HG02571 (cell line): ENCODE data around the gene SLC35A3.
"Not testable (repeated sequence)": the region's sequence is repeated elsewhere in the genome, so short reads cannot be mapped to it uniquely, and the experiment has no call there.

Experiments used
- ATAC-seq: cut with Tn5 transposase; IDR thresholded peaks from one replicate; pipeline ENCODE4 v1.9.1; 2021; ENCODE audit warnings: mild to moderate bottlenecking, moderate library complexity; ENCODE audit not compliant: unreplicated experiment

SLC35A3 gene

DNA sequence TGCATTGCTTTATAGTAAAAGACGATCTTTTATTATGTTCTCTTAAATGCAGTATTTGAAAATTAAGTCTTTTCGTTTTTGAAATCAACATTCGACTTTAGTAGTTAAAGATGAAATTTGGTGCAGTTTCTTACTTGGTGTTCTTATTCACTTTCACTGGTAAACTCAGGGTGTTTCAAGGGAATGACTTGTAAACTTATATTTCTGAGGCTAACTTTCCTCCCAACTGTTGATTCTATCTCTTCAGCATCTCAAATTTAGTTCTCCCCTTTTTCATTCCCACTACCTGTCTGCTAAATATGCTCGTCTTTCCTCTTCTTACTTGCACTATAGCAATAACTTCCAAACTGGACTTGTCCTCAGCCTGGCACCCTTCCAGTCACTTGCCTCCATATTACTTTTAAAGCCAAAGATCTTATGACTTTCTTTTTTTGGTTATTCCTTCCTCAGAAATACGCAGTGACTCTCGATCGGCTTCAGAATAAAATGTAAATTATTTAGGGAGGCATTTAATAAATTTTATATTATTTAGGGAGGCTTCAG lies 988 bp downstream of the SLC35A3 start:
- ATAC-seq: no peak

DNA sequence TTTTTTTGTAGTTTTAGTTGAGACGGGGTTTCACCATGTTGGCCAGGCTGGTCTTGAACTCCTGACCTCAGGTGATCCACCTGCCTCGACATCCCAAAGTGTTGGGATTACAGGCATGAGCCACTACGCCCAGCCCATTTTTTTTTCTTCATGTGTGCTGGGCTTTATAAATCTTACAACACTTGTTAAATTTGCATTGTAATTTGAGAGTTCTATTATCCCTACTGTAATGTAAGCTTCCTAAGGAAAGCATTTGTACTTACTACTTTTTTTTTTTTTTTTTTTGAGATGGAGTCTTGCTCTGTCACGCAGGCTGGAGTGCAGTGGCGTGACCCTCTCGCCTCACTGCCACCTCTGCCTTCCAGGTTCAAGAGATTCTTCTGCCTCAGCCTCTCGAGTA lies 2.3 kb downstream of the SLC35A3 start:
- ATAC-seq: not testable (repeated sequence)

DNA sequence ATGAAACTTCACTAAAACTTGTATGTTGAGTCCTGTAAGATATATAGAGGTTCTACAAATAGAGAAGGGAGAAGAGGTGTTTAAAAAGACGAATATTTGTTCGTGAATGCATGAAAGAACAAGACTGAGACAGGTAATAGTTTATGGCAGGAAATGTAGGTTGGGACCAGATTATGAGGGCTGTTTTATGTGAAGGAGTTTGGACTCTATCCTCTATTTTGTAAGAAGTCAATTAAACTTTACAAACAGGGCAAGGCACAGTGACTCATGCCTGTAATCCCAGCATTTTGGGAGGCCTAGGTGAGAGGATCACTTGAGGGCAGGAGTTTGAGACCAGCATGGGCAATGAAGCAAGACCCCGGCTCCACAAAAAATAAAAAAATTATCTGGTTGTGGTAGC lies 5.7 kb downstream of the SLC35A3 start:
- ATAC-seq: no peak

DNA sequence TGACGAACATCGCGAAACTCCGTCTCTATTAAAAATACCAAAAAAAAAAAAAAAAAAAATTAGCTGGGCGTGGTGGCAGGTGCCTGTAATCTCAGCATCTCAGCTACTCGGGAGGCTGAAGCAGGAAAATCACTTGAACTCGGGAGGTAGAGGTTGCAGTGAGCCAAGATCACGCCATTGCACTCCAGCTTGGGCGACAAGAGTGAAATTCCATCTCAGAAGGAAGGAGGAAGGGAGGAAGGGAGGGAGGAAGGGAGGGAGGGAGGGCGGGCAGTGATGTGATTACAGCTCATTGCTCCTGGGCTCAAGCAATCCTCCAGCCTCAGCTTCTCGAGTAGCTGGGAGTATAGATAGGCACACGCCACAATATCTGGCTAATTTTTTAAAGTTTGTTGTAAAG lies 7.5 kb downstream of the SLC35A3 start:
- not testable (repeated sequence) for ATAC-seq

DNA sequence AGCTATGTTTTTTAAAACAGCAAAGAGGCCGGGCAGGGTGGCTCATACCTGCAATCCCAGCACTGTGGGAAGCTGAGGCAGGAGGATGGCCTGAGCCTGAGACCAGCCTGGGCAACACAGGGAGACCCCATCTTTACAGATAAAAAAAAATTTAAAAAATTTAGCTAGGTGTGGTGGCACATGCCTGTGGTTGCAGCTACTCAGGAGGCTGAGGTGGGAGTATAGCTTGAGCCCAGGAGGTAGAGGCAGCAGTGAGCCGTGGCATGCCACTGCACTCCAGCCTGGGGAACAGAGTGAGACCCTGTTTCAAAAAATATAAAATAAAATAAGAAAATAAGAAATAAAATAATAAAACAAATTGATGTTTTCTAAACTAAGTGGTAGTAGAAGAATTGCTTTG lies 8.4 kb downstream of the SLC35A3 start:
- no peak for ATAC-seq

DNA sequence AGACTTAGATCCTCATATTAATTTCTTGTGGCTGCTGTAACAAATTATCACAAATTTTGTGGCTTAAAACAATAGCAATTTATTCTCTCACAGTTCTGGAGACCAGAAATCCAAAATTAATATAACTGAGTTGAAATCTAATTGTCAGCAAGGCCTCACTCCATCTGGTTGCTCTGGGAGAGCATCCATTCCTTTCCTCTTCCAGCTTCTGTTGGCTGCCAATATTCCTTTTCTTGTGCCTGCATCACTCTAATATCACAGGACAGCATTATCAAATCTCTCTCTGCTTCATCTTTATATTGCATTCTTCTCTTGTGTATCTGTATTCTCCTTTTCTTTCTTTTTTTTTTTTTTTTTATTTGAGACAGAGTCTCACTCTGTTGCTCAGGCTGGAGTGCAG lies 9.3 kb downstream of the SLC35A3 start:
- no peak for ATAC-seq

DNA sequence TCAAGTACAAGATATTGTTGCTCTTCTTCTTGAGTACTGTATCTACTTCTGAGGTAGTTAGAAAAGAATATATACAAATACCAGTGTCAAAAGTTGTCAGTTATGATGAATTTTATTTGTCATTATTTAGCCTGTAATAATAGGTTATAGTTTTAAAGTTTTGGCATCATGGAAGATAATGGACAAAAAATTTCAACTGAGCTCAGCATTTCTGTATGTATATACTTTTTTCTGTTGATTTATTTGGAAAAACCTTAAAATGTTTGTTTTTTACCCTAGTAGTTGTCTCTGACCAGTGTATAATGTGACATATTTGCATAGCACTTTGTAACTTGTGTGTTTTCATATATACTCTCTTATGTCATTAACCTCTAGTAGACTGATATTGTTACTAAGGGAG lies 11.1 kb downstream of the SLC35A3 start:
- no peak for ATAC-seq

DNA sequence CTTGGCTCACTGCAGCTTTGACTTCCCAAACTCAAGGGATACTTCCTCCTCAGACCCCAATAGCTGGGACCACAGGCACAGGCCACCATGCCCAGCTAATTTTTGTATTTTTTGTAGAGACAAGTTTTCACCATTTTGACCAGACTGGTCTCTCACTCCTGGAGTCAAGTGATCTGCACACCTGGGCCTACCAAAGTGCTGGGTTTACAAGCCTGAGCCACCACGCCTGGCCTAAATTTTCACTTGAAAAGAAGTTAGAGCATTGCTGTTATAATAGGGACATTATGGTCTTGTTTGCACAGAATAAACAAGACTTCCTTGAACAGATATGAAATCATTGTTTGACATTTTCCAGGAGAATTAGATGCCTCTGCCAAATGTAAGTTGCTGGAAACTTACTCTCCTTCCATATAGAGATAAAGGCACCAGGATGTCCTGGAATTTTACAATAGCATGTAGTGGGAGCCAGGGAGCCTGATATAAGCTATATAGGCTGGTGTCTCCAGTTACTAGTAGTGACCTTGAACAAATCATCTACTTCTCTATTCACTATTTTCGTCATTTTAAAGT lies 16.9 kb downstream of the SLC35A3 start:
- no peak for ATAC-seq

DNA sequence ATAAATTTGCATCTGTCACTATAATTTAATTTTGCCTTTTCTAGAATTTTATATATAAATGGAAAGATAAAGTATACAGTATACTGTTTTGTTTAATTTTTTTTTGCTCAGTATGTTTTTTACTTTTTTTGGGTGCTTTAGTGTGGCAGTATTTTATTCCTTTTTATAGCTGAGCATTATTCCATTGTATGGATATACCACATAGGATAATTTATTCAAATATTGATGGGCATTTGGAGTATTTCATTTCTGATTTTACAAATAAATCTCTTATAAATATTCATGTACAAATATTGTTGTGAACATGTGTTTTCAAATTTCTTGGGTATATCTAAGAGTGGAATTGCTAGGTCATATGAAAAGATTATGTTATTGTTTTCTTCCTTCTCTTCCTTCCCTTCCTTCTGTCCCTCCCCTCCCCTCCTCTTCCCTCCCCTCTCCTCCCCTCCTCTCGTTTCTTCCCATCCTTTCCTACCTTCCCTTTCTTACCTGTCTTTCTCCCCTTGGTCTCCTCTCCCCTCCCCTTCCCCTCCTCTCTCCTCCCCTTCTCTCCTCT lies 18.5 kb downstream of the SLC35A3 start:
- ATAC-seq: no peak

DNA sequence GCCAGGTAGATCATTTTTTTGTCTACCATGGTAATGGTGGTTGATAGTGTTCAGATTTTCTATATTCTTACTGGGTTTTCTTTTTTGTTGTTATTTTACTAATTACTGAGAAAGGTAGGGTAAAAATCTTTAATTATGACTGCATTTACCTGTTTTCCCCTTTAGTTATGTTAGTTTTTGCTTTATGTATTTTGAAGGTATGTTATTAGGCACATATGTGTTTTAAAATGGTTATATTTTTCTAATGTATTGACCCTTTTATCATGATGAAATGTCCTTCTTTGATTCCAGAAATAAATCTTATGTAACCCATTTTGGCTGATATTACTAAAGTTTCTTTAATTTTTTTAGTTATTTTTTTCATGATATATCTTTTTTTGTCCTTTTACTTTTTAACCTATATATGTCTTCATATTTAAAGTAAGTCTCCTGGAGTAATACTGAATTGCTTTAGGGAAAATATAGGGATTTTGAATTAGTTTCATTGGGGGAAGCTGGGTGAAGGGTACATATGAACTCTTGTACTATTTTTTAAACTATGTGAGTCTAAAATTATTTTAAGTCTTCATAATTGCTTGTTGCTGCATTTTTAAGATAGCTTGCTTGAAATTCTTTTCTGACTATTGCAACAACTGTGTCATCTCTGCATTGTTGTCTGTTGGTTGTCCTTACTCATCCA lies 22.4 kb downstream of the SLC35A3 start:
- no peak for ATAC-seq

DNA sequence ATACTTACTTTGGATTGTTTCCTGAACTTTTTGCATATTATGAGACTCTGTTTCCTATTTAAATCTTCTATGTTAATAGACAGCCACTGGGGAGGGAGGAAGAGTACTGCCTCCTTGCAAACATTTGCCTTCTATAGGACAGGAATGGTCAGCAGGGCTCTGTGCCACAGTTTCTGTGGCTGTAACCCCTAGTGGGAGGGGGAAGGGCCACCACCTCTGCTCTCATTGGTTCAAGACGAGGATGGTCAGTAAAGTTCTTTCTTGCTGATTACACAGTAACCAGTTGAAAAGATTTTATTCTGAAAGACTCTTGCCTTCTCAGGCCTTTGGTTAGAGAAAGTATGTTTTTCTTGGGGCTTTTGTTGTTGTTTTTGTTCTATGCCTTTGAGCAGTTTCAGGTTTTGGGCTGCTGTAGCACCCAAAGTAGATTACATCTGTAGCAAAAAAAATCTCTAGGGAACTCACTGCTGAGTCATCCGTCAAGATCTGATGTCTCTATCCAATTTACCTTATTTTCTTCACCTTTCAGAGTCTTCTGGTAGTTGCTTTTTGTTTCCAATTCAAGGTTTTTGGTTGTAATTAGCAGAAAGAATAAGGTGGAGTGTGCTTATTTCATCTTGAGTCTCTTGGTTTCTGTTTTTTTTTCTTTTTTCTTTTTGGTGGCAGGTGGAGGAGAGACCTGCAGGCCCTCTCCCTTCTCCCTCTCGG lies 23.1 kb downstream of the SLC35A3 start:
- ATAC-seq: peak; percentile 54

DNA sequence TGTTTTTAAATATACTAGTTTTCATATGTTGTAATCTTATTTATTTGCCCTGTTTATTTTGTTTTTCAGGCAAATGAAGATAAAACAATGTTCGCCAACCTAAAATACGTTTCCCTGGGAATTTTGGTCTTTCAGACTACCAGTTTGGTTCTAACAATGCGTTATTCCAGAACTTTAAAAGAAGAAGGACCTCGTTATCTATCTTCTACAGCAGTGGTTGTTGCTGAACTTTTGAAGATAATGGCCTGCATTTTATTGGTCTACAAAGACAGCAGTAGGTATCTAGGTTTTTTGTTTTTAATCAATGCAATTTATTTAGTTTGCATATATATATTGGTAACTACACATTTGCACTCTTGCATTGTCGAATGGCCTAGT lies 23.7 kb downstream of the SLC35A3 start:
- ATAC-seq: no peak

DNA sequence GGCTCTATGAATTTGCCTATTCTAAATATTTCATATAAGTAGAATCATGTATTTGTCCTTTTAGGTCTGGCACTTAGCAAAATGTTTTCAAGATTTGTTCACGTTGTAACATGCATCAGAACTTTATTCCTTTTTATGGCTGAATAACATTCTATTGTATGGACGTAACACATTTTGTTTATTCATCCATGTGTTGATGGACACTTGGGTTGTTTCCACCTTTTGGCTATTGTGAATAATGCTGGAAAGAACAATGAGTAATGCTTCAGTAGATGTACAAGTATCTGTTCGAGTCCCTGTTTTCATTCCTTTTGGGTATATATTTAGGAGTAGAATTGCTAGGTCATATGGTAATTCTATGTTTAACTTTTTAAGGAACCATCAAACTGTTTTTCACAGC lies 24.7 kb downstream of the SLC35A3 start:
- ATAC-seq: no peak

DNA sequence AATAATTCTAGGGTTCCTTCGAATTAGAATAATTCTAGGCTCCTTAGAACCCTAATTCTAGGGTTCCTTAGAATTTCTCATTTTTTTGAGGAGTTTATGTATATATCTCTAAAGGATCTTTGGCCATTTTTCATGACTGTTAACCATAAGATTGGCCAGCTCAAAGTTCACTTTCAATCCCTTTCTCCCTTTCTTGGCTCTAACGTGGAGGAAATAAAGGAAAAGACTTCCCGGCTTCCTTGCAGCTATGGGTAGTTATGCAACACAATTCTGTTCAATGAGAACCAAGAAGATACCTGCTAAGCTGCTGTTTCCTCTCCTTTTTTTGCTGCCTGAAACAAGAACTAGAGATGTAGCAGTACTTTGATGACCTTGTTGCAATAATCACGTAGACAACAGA lies 27.2 kb downstream of the SLC35A3 start:
- ATAC-seq: no peak

DNA sequence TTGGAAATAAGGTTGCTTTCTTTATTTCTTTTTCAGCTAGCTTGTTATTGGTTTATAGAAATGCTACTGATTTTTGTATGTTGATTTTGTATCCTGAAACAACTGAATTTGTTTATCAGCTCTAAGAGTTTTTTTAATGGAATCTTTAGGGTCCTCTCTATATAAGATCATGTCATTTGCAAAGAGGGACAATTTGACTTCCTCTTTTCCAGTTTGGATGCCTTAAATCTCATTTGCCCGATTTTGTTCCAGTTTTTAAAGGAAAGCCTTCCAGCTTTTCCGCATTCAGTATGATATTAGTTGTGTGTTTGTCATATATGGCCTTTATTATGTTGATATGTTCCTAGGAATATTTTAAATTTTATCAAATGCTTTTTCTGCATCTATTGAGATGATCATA lies 31.7 kb downstream of the SLC35A3 start:
- ATAC-seq: no peak

DNA sequence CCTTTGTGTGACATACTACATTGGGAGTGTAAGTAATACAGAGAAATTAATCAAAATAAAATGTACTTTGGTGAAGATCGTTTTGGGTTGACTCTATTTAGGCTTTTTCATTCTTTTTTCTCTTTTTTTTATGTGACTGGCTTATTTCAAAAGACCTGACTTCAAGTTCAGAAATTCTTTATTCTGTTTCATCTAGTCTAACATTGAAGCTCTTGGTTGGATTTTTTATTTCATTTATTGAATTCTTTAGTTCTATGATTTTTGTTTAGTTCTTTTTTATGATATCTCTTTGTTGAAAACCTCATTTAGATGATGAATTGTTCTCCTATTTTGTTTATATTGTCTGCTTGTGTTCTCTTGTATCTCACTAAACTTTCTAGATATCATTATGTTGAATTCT lies 35.6 kb downstream of the SLC35A3 start:
- no peak for ATAC-seq

DNA sequence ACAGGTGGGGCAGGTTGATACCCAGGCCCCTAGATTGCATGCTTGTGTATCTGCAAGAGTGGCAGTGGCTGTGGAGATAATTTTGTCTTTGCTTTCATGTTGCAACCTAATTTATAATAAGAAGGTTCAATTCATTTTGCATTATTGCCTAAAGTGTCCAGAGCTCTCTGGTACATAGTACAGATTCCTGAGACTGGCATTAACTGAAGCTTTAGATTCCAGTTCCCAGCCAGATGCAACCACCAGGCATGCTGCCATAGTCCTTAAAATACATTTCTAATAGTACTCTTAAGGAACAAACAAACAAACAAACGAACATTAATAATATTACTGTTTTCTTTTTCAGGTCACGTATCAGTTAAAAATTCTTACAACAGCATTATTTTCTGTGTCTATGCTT lies 36.9 kb downstream of the SLC35A3 start:
- no peak for ATAC-seq

DNA sequence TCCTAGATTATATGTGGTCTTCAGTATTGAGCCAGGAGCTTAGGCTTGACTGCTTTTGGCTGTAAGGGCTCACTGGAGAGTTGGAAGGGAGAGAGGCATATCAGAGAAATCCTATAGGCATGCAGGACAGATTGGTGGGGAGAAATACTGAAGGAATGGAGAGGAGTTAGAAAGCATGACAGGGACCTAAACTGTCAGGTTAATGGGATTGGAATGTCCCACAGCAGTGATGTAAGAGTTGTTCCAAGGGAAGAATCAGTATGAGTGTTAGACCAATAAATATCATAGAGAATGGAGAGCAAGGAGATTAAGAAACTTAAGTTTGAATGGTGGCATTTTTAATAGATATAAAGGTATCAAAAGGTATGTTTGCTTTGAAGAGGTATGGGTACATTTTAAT lies 39.7 kb downstream of the SLC35A3 start:
- ATAC-seq: no peak

DNA sequence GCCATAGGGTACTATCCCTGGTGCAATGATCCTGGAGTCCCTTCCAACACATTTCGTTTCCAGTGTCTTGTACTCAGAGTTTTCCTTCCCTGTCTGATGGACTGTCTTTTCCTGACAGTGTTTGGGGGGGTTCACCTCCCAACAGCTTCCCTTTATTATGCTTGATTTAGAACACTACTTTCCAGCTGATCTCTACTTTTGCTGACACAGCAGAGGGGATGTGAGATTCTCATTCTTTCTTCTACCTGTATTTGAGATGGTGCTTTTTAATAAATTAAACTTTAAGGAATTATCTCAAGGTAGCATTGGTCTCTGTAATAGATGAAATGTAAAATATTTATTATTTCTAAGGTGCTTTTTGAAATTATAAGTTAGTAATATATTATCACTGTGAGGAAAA lies 41.0 kb downstream of the SLC35A3 start:
- ATAC-seq: no peak

DNA sequence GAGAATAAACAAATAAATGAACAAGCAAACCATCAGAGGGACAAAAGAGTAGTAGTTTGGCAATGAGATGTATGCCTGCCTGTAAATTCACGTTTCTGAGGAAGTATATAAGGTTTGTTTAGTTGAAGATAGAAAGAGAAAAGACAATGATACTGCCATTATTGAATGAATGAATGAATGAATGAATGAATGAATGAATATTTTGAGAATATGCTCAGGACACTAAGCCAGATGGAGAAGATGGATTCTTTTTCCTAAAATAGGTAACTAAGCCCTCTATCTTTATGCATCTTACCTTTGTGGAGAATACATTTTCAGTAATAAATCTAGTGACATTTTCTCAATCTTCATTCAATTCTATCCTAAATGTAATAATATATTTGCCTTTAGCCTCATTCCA lies 49.4 kb downstream of the SLC35A3 start:
- no peak for ATAC-seq

DNA sequence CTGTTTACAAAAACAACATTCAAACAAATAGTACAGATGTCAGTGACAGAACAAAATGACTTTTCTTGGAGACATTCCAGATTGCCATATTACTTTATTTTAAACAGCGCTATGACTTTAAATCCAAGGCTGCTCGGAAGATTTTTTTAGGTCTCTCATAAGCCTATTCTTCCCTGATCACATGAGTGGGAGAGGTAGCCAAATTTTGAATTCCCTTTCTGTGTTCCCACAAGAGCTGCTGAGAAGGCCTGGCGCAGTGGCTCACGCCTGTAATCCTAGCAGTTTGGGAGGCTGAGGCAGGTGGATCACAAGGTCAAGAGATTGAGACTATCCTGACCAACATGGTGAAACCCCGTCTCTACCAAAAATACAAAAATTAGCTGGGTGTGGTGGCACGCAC lies 53.7 kb downstream of the SLC35A3 start:
- no peak for ATAC-seq

DNA sequence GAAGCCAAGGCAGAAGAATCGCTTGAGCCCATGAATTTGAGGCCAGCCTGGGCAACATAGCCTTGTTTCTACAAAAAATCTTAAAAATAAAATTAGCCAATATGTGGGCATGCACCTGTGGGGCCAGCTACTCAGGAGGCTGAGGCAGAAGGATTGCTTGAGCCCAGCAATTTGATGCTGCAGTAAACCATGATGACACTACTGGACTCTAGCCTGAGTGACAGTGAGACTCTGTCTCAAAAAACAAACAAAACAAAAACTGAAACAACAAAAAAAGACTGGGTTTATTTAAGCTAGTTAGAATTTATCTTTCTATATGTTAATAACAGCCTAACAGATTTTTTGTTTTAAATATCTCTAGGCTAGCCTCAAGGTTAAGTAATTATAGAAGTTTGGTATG lies 57.4 kb downstream of the SLC35A3 start:
- ATAC-seq: no peak
